NCI-H226 (cell line): ENCODE results near the gene ATP13A2.

ENCODE experiments used
- DNase-seq: peaks from one replicate; pipeline ENCODE4 v3.0.0-alpha.2; 2015

The ATP13A2 gene

GRCh38 chr1:17031436-17031835, 19.7 kb upstream of the ATP13A2 start:
- no peak for DNase-seq

- DNase-seq, result no peak
These were observed 18.5 kb upstream of the ATP13A2 start for GRCh38 chr1:17030206-17030605.

GRCh38 chr1:17028662-17029188, 17.0 kb upstream of the ATP13A2 start:
- no peak for DNase-seq

GRCh38 chr1:17027900-17028299, 16.2 kb upstream of the ATP13A2 start:
- DNase-seq, result no peak

GRCh38 chr1:17027403-17027802, 15.7 kb upstream of the ATP13A2 start:
- no peak for DNase-seq

GRCh38 chr1:17024721-17025120, 13.0 kb upstream of the ATP13A2 start:
- DNase-seq, result no peak

- DNase-seq, result no peak
These were observed 11.8 kb upstream of the ATP13A2 start for GRCh38 chr1:17023573-17023972.

GRCh38 chr1:17023102-17023501, 11.4 kb upstream of the ATP13A2 start:
- no peak for DNase-seq

GRCh38 chr1:17021896-17022295, 10.2 kb upstream of the ATP13A2 start:
- DNase-seq, result no peak

- DNase-seq, result no peak
These were observed 8.8 kb upstream of the ATP13A2 start for GRCh38 chr1:17020502-17020901.

- no peak for DNase-seq
These were observed 7.1 kb upstream of the ATP13A2 start for GRCh38 chr1:17018849-17019248.

GRCh38 chr1:17017435-17017834, 5.7 kb upstream of the ATP13A2 start:
- no peak for DNase-seq

GRCh38 chr1:17016317-17016661, 4.6 kb upstream of the ATP13A2 start:
- no peak for DNase-seq

- DNase-seq, result no peak
These were observed 3.2 kb upstream of the ATP13A2 start for GRCh38 chr1:17014671-17015567.

- DNase-seq, result no peak
These were observed 2.0 kb upstream of the ATP13A2 start for GRCh38 chr1:17013491-17014320.

GRCh38 chr1:17012775-17013490, 1.2 kb upstream of the ATP13A2 start:
- DNase-seq, result peak; percentile 61

GRCh38 chr1:17011092-17011438, 663 bp downstream of the ATP13A2 start:
- no peak for DNase-seq

GRCh38 chr1:17009706-17010105, 2.0 kb downstream of the ATP13A2 start:
- DNase-seq, result no peak

GRCh38 chr1:17008208-17008855, 3.4 kb downstream of the ATP13A2 start:
- DNase-seq, result no peak

GRCh38 chr1:17007121-17007520, 4.6 kb downstream of the ATP13A2 start:
- DNase-seq, result no peak

GRCh38 chr1:17005365-17005740, 6.4 kb downstream of the ATP13A2 start:
- DNase-seq, result no peak

- DNase-seq, result no peak
These were observed 7.0 kb downstream of the ATP13A2 start for GRCh38 chr1:17004466-17005364.
